ENCODE data around the gene DDIT4L.
A peak's percentile ranks its signal among the peaks of the same experiment; 100 is the strongest.
"Not testable (repeated sequence)": the region's sequence is repeated elsewhere in the genome, so short reads cannot be mapped to it uniquely, and the experiment has no call there.

DDIT4L gene

DNA sequence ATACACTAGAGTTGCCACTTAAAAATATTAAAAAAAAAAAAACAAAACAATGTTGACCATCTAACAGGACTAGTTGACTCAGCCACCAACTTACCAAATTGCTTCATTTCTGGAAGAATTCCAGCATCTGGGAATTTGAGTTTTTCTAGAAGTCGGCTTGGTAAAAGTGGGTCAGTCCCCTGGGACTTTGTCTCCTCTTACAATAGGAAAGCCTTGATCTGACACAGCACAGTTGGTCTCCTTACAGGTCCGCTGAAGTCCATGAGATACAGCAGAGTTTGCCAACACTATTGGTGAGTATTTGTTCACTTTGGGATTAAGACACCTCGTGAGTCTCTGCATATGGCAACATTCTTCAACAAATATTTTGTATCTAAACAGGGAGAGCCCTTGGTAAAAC lies 18.2 kb upstream of the DDIT4L start:
- H3K36me3 Mint-ChIP-seq (ENCODE audit: low read depth): no peaks in the 10 kb centered on the region
- H3K27me3 Mint-ChIP-seq (ENCODE audit: low read depth, poor library complexity): no peaks in the 10 kb centered on the region
- H3K27ac Mint-ChIP-seq: no peak overlapping the region
- no peak overlapping the region for H3K4me3 Mint-ChIP-seq
- no peaks in the 10 kb centered on the region for H3K4me1 Mint-ChIP-seq
- no peaks in the 10 kb centered on the region for H3K9me3 Mint-ChIP-seq
- DNase-seq: no peak
- TF ChIP-seq, protein P1, sequence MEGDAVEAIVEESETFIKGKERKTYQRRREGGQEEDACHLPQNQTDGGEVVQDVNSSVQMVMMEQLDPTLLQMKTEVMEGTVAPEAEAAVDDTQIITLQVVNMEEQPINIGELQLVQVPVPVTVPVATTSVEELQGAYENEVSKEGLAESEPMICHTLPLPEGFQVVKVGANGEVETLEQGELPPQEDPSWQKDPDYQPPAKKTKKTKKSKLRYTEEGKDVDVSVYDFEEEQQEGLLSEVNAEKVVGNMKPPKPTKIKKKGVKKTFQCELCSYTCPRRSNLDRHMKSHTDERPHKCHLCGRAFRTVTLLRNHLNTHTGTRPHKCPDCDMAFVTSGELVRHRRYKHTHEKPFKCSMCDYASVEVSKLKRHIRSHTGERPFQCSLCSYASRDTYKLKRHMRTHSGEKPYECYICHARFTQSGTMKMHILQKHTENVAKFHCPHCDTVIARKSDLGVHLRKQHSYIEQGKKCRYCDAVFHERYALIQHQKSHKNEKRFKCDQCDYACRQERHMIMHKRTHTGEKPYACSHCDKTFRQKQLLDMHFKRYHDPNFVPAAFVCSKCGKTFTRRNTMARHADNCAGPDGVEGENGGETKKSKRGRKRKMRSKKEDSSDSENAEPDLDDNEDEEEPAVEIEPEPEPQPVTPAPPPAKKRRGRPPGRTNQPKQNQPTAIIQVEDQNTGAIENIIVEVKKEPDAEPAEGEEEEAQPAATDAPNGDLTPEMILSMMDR (IDR thresholded peaks at IDR 0.05): no peak

GRCh38 chr4:100206850-100207249 lies 16.6 kb upstream of the DDIT4L start:
- Mint-ChIP-seq H3K4me1 (no peaks in the 10 kb centered on the region), H3K27ac (no peak overlapping the region), H3K9me3 (no peaks in the 10 kb centered on the region), H3K4me3 (no peak overlapping the region), H3K36me3 (ENCODE audit: low read depth) (no peaks in the 10 kb centered on the region), H3K27me3 (ENCODE audit: low read depth, poor library complexity) (no peaks in the 10 kb centered on the region)
- TF ChIP-seq, protein P1 (IDR thresholded peaks at IDR 0.05): no peak
- no peak for DNase-seq

- Mint-ChIP-seq H3K4me3 (no peak overlapping the region), H3K27ac (no peak overlapping the region), H3K4me1 (no peaks in the 10 kb centered on the region)
These were observed 7.8 kb upstream of the DDIT4L start for GRCh38 chr4:100198061-100198460.

GRCh38 chr4:100196388-100197071 lies 6.3 kb upstream of the DDIT4L start:
- H3K27me3 Mint-ChIP-seq (ENCODE audit: low read depth, poor library complexity); H3K36me3 Mint-ChIP-seq (ENCODE audit: low read depth); H3K4me1 Mint-ChIP-seq; H3K27ac Mint-ChIP-seq; H3K4me3 Mint-ChIP-seq; DNase-seq; H3K9me3 Mint-ChIP-seq: not testable (repeated sequence)

More at GRCh38 chr4:100198061-100198460, 7.8 kb upstream of the DDIT4L start:
- TF ChIP-seq, protein P1 (IDR thresholded peaks at IDR 0.05): no peak
- Mint-ChIP-seq H3K27me3 (ENCODE audit: low read depth, poor library complexity) (no peaks in the 10 kb centered on the region), H3K36me3 (ENCODE audit: low read depth) (no peaks in the 10 kb centered on the region), H3K9me3 (no peaks in the 10 kb centered on the region)
- no peak for DNase-seq

DNA sequence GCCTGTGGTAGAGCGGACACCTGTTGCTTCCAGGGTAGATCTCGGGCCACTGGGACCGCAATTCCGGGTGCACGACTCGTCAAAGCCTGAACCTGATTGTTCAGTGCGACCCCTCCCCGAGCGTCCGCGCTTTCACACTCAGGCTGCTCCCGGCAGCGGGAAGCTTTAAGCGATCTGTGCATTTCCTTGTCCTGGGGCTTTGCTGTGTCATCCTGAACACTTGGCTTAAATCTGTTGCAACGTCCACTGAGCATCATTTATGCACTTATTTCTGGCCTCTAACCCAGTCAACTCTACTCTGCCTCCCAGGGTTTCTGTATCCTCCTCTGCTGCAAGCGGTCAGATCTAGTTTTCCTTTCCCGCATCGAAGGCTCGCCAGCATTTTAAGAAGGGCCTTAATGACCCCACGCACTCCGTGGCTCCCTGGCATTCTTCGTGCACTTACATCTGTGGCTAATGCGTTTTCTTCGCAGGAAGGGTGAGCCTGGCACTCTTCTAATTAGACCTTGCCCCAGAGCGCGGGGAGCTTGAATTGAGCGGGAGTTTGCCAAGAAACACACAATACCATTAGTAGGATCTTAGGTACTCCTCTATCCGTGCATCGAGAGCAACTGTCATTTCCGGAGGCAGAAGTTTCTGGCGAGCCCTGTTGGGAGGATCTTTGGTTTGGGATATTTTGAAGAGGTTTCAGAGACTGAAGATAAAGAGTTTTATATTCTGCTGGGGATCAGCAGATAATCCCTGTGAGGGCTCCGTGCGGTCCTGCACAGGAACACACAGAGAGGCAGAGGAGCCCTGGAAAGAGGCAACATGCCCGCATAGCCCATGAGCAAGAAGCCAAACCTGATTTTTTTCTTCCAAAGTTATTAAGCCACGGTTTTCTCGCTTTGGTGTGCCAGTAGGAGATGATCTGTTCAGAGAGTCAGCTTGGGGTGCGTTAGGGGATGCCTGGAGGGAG lies 654 bp upstream of the DDIT4L start:
- Mint-ChIP-seq H3K36me3 (ENCODE audit: low read depth) (no peaks in the 10 kb centered on the region), H3K27me3 (ENCODE audit: low read depth, poor library complexity) (peaks cover 49% of the 10 kb centered on the region), H3K9me3 (no peaks in the 10 kb centered on the region), H3K27ac (no peak overlapping the region), H3K4me1 (peaks cover 24% of the 10 kb centered on the region), H3K4me3 (peak overlapping the region; percentile 87)
- TF ChIP-seq, protein P1 (IDR thresholded peaks at IDR 0.05): no peak
- DNase-seq: peak; percentile 8

DNA sequence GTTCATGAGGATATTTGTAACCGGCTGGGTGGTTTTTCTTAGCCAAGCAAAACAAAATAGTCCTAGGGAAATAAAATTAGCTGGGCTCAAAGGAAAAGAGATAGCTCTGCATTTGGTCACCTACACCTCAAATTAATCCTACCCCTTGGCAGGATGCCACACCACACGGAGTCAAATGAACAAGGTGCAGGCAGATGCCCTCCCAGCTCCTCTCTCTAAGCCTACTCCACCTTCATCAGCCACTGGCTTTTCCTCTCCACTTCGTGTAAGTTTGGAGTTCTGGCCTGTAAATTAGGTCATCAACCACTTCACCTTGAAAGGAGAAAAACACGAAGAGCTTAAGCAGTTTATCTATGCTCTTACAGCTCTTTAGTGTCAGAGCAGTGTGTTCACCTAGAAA lies 1.4 kb downstream of the DDIT4L start:
- TF ChIP-seq, protein P1 (IDR thresholded peaks at IDR 0.05): no peak
- H3K27ac Mint-ChIP-seq: no peak overlapping the region
- no peaks in the 10 kb centered on the region for H3K36me3 Mint-ChIP-seq (ENCODE audit: low read depth)
- peak overlapping the region; percentile 87 for H3K4me3 Mint-ChIP-seq
- no peaks in the 10 kb centered on the region for H3K9me3 Mint-ChIP-seq
- DNase-seq: no peak
- H3K4me1 Mint-ChIP-seq: peaks cover 24% of the 10 kb centered on the region
- H3K27me3 Mint-ChIP-seq (ENCODE audit: low read depth, poor library complexity): peaks cover 53% of the 10 kb centered on the region

Measured in nephron progenitor cell (in vitro differentiated cells).